ES-I3 (cell line): ENCODE measurements around the gene ST6GALNAC6.
"Not testable (repeated sequence)": the region's sequence is repeated elsewhere in the genome, so short reads cannot be mapped to it uniquely, and the experiment has no call there.

Experiments
- H3K36me3 ChIP-seq: 2 replicates; pipeline ENCODE4 v1.6.1; 2013; ENCODE audit warnings: mild to moderate bottlenecking, low read length, control low read depth, moderate library complexity; ENCODE audit not compliant: insufficient read depth
- H3K4me1 ChIP-seq: 2 replicates; pipeline ENCODE4 v1.6.1; 2013; ENCODE audit warnings: mild to moderate bottlenecking, control low read depth, low read length; ENCODE audit not compliant: insufficient read depth
- H3K9ac ChIP-seq: 2 replicates; pipeline ENCODE4 v1.6.1; 2013; ENCODE audit warnings: low read depth, mild to moderate bottlenecking, low read length, moderate library complexity
- H3K9me3 ChIP-seq: 2 replicates; pipeline ENCODE4 v1.6.1; 2013; ENCODE audit warnings: mild to moderate bottlenecking, low read length, moderate library complexity; ENCODE audit not compliant: control insufficient read depth, insufficient read depth

The ST6GALNAC6 gene

GRCh38 chr9:127846443-127847177 lies 52.8 kb downstream of the ST6GALNAC6 start:
- Histone ChIP-seq H3K9me3 (peaks cover 9% of the 10 kb centered on the region; the same call in 1 of the 2 replicates), H3K9ac (no peak overlapping the region), H3K36me3 (no peaks in the 10 kb centered on the region), H3K4me1 (peaks cover 4% of the 10 kb centered on the region; the same call in 1 of the 2 replicates)

- not testable (repeated sequence) for H3K36me3 ChIP-seq, H3K9me3 ChIP-seq
Measured at GRCh38 chr9:127845619-127846018, 53.8 kb downstream of the ST6GALNAC6 start.

GRCh38 chr9:127844821-127845359 lies 54.5 kb downstream of the ST6GALNAC6 start:
- Histone ChIP-seq H3K36me3 (no peaks in the 10 kb centered on the region), H3K4me1 (peaks cover 4% of the 10 kb centered on the region; the same call in 1 of the 2 replicates), H3K9me3 (peaks cover 8% of the 10 kb centered on the region; the same call in 1 of the 2 replicates), H3K9ac (no peak overlapping the region)

More at GRCh38 chr9:127845619-127846018, 53.8 kb downstream of the ST6GALNAC6 start:
- H3K4me1 ChIP-seq, H3K9ac ChIP-seq: not testable (repeated sequence)

GRCh38 chr9:127841087-127841835 lies 58.1 kb downstream of the ST6GALNAC6 start:
- no peaks in the 10 kb centered on the region for H3K36me3 ChIP-seq
- H3K9me3 ChIP-seq: no peaks in the 10 kb centered on the region
- H3K4me1 ChIP-seq: peaks cover 7% of the 10 kb centered on the region; the same call in 1 of the 2 replicates
- H3K9ac ChIP-seq: no peak overlapping the region

- no peaks in the 10 kb centered on the region for H3K36me3 ChIP-seq
- peaks cover 3% of the 10 kb centered on the region; the same call in 1 of the 2 replicates for H3K4me1 ChIP-seq
- no peak overlapping the region for H3K9ac ChIP-seq
Measured at GRCh38 chr9:127838375-127839078, 60.9 kb downstream of the ST6GALNAC6 start.

GRCh38 chr9:127837346-127837745 lies 62.1 kb downstream of the ST6GALNAC6 start:
- H3K9me3 ChIP-seq: no peaks in the 10 kb centered on the region
- H3K9ac ChIP-seq: no peak overlapping the region
- no peaks in the 10 kb centered on the region for H3K36me3 ChIP-seq
- H3K4me1 ChIP-seq: peaks cover 3% of the 10 kb centered on the region; the same call in 1 of the 2 replicates

More at GRCh38 chr9:127838375-127839078, 60.9 kb downstream of the ST6GALNAC6 start:
- no peaks in the 10 kb centered on the region for H3K9me3 ChIP-seq

- not testable (repeated sequence) for H3K4me1 ChIP-seq, H3K9me3 ChIP-seq, H3K36me3 ChIP-seq, H3K9ac ChIP-seq
Measured at GRCh38 chr9:127836561-127836960, 62.8 kb downstream of the ST6GALNAC6 start.

GRCh38 chr9:127835991-127836516 lies 63.3 kb downstream of the ST6GALNAC6 start:
- Histone ChIP-seq H3K4me1 (peaks cover 3% of the 10 kb centered on the region; the same call in 1 of the 2 replicates), H3K36me3 (no peaks in the 10 kb centered on the region), H3K9ac (no peak overlapping the region)

More at GRCh38 chr9:127835991-127836516, 63.3 kb downstream of the ST6GALNAC6 start:
- no peaks in the 10 kb centered on the region for H3K9me3 ChIP-seq
